HG02588 (cell line): Measurements from ENCODE around the gene CHAMP1.

Source experiments
- ATAC-seq: cut with Tn5 transposase; IDR thresholded peaks from one replicate; pipeline ENCODE4 v1.9.1; 2021; ENCODE audit warnings: mild to moderate bottlenecking, moderate library complexity; ENCODE audit not compliant: unreplicated experiment

CHAMP1 gene, protein sequence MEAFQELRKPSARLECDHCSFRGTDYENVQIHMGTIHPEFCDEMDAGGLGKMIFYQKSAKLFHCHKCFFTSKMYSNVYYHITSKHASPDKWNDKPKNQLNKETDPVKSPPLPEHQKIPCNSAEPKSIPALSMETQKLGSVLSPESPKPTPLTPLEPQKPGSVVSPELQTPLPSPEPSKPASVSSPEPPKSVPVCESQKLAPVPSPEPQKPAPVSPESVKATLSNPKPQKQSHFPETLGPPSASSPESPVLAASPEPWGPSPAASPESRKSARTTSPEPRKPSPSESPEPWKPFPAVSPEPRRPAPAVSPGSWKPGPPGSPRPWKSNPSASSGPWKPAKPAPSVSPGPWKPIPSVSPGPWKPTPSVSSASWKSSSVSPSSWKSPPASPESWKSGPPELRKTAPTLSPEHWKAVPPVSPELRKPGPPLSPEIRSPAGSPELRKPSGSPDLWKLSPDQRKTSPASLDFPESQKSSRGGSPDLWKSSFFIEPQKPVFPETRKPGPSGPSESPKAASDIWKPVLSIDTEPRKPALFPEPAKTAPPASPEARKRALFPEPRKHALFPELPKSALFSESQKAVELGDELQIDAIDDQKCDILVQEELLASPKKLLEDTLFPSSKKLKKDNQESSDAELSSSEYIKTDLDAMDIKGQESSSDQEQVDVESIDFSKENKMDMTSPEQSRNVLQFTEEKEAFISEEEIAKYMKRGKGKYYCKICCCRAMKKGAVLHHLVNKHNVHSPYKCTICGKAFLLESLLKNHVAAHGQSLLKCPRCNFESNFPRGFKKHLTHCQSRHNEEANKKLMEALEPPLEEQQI

DNA sequence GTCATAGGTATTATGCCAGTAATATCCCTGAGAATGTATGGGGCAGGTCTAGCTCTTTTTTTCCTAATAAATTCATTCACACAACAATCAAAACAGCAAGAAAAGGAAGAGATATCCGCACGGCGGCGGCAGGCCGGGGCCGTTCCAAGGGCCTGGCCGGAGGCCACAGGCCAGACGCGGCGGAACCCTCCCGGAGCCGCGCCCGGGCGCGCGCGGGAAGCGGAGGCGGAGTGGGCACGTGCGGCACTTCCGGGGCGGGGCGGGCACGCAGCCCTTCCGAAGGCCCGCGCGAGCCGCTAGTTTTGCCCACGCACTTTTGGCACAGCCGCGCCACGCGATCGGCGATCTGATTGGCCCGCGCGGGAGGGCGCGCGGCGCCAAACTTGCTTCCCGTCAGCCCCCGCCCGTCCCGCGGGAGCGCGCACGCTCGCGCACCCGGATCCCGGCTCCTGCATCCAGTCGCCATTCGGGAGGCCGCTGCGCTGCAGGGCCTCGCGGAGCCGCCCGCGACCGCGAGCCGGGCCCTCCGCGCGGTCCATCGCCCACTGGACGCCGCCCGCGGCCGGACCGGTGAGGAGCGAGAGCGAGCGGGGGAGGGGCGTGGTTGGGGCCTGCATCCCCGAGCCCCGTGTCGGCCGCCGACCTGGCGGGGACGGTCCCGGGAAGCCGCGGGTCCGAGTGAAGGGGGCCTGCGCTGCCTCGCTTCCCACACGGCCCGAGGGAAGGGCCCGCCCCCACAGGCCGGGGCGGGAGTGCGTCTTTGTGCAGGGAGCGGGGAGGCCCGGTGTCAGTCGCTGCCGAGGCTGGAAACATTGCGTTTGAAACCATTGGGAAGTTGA lies at the start of gene CHAMP1:
Gene CHAMP1 (plus strand): TSS at position 430 of the 839 bp plus-strand sequence. CDS start 9,340 bp downstream, outside the sequence.
- ATAC-seq, result peak; percentile 80

DNA sequence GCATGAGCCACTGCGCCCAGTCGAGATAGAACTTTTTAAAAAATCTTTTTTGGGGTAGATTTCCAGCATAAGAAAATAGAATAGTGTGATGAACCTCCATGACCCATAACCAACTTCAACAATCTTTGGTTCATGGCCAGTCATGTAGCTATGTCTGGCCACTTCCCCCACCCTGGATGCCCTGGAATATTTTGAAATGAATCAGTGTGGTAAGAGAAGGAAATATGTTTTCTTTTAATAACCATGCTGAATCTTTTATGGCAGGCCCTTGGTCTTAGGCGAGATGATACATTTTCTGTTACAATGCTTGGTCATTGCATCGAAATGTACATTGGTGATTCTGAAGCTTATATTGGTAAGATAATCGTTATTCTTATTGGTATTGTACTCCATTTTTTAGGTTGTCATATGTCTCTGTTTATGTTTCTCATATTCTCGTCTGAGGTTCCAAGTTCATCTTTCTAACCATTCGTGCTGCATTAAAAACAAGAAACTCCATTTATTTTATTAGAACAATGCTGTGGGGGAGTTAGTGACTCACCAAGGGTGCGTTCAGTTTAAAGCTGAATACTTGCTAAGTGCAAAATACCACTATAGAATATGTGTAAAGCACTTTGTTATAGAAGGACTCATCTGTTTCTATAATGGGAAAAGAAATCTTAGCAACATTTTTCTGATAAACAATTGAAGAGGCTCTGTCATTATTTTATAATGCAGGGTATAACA lies 49.3 kb upstream of the CHAMP1 start:
- no peak for ATAC-seq

DNA sequence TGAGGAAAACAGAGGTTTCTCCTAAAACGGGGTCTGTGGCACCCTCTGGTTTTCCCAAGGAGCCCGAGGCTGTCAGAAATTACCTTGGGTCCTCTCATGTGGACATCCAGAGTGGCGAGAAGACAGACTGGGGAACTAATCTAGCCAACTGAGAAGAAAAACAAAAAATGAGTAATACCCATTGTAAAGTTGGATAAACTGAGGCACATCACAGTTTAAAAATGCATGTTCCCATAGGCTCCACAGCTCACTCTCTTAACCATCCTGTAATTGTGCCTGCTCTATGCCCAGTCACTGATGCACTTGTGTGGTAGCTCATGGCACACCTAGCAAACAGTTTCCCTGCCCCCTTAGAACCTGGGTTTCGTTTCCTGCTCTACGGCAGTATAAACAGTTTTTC lies 48.1 kb upstream of the CHAMP1 start:
- ATAC-seq, result no peak

DNA sequence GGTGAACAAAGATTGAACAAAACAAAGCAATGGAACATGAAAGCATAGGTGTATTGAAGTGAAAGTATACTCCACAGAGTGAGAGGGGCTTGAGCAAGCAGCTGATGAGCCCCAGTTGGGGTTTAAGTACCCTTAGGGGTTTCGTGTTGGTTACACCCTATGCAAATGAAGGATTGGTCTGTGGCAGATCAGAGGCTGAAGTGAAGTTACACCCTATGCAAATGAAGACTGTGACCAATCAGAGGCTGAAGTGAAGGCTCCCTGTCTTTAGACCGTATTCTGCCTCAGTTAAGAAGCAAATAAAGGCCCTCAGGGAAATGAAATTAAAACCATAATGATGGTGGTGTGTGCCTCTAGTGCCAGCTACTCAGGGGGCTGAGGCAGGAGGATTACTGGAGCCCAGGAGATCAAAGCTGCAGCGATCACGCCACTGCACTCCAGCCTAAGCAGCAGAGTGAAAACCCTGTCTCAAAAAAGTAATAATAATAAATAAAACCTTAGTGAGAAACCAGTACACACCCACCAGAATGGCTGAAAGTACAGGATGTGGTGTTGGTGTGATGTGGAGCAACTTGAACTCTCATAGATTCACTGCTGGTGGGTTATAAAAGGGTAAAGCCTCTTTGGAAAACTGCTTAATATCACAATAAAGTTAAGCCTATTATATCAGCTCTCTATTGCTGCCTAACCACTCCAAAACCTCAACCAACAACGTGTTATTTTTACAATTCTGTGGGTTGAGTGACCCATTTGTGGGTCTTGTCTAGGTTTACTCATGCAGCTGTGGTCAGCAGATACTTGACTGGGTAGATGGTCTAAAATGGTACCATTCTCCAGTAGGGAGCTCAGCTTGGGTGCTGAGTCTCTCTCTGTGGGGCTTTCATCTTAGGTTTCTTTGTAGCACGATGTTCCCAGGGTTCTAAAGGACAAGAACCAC lies 45.7 kb upstream of the CHAMP1 start:
- ATAC-seq, result no peak

DNA sequence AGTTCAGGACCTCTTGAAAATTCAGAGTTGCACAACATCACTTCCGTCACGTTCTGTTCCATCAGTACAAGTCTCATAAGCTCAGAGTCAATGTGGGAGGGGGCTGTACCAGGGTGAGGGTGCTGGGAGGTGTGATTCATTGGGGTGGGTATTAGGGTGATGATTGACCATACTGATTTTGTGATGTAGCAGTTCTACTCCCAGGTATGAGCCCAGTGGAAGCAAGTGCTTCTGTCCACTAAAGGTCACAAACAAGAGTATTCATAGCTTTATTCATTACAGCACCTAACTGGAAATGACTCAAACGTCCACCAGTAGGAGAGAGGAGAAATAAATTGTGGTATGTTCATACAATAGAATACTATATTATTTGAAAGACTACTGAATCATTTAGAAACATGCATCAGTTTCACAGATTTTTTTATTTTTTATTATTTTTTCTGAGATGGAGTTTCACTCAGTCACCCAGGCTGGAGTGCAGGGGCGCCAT lies 45.0 kb upstream of the CHAMP1 start:
- no peak for ATAC-seq

DNA sequence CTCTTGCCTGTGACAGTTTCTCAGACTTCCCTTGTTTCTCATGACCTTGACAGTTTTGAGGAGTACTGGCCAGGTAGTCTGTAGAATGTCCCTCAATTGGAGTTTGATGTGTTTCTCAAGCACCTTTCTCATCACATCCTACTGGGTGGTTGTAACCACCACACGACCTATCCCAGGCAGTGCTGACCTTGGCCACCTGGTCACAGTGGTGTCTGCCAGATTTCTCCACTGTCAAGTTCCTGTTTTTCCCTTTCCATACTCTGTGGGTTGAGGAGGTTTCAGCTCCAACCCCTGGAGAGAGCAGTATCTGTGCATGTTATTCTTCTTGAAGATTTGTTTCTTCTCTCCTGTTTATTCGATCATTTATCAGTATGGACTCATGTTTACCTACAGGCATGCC lies 41.3 kb upstream of the CHAMP1 start:
- no peak for ATAC-seq

DNA sequence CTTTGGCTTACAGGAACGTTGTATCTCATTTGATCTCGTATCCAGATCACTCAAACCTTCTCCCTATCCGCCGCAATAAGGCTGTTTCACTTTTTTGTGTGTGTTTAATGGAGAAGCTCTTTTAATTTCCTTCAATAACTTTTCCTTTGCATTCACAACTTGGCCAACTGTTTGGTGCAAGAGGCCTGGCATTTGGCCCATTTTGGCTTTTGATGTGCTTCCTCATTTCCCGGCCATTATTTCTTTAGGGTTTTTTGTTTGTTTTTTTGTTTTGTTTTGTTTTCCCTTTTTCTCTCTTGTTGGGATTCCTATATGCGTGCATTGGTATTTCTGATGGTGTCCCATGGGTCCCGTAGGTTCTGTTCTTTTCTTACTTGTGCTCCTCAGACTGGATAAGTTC lies 39.0 kb upstream of the CHAMP1 start:
- ATAC-seq, result no peak

DNA sequence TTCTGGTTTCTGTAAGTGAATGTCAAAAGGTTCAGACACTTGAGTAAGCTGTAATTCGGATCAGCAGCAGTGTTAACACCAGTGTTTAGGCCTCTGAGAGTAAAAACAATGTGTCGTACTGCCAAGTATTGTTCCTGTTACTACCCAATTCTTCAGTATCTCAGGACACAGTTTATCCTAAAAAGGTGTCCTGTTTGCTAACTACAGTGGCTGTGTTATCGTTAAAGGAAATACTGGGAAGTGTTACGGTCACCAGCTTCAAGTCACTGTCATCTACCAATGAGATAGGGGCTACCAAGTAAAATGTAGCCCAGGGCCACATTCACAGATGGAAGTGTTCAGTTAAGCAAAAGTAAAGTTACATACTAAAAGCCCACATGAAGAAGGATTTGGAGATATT lies 35.2 kb upstream of the CHAMP1 start:
- no peak for ATAC-seq

DNA sequence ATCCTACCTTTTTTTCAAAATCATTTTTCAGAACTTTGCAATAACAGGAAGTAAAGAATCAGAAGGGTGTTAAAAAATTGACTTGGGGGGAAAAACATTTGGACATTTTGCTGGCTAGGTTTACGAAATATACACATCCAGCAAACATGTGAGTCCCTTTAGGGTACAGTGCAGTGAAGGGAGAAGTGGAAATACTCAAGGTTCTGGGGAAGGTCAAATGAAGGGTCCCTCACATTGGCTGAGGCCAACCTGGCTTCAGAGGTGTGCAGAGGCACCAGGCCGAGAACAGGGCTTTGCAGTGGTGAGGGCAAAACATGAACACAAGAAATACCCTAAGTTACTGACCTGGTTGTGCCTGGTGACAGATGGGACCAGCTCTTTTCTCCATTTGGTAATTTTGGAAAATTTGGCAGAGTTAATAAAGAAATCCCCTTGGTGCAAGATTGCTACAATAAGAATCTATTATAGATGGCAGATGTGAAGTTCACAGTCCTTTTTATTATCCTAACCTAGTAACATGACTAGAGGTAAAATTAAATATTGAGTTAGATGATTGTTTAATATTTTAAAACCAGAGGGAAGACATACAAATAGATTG lies 34.4 kb upstream of the CHAMP1 start:
- ATAC-seq, result no peak

DNA sequence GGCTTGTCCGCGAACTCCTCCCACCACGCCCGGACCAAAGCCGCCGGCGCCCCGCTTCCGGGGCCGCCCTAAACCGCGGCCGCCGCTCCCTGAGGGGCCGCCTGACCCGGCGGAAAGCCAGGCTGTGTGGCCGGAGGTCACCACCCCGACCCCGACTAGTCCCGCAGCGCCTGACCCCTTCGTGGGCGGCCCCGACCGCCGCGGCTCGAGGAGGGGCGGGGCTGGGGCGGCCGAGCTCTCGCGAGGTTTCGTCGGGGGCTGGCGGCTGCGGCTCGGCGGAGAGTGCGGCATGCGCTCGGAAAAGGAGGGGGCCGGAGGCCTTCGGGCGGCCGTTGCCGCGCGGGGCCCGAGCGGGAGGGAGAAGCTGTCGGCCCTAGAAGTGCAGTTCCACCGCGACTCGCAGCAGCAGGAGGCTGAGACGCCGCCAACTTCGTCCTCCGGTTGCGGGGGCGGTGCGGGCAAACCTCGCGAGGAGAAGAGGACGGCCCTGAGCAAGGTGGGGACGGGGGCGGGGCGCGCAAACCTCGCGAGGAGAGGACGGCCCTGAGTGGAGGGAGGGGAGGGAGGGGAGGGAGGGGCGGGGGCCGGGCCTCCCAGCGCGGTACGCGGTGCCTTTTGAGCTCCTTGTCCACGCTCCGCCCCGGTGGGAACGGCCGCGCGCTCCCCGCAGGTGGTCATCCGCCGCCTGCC lies 32.8 kb upstream of the CHAMP1 start, which contains the start of gene UPF3A:
Gene UPF3A (plus strand): TSS at position 251 of the 690 bp plus-strand sequence. CDS start 39 bp downstream, at position 290.
- peak; percentile 73 for ATAC-seq

DNA sequence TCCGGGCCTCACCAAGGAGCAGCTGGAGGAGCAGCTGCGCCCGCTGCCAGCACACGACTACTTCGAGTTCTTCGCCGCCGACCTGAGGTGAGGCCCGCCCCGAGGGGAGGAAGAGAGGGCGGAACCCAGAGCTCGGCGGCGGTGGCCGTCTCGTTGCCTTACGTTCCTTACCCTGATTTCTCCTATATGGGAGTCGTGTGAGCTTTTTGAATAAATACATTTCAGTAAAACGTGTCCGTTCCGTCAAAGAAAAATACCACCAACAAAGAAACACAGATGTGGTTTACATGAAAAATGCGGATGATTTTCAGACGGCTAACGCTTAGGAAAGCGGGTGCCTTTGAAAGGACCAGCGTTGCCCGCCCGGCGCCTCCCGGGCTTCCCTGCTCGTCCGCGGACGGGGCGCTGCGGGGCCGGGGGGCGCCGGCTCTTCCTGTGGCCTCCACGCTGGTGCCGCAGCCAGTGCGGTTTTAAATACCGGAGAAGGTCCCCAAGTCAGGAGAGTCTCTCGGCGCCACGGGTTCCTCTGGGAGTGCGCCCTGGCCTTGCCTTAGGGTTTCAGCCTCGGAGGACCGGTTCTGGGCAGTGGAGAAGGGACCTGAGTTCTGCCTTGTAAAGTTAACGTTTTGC lies 32.1 kb upstream of the CHAMP1 start:
- peak; percentile 48 for ATAC-seq

DNA sequence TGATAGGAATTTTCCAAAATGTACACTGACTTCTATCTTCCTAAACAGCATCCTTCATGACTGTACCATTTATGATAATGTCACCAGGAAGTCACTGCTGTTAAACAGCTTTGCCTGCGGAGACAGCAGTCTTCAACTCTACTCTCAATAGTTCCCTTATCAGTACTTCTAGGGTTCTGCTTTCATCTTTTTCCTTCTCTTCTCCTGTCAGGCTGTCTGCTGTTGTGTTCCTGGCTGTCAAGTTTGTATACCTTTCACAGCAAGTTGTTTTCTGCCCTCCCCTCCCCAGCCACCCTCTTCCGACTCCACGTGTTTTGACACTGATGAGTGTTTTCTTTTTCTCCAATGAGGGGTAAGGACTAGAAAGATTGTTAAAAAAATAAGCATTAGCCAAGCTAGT lies 30.7 kb upstream of the CHAMP1 start:
- ATAC-seq, result no peak

DNA sequence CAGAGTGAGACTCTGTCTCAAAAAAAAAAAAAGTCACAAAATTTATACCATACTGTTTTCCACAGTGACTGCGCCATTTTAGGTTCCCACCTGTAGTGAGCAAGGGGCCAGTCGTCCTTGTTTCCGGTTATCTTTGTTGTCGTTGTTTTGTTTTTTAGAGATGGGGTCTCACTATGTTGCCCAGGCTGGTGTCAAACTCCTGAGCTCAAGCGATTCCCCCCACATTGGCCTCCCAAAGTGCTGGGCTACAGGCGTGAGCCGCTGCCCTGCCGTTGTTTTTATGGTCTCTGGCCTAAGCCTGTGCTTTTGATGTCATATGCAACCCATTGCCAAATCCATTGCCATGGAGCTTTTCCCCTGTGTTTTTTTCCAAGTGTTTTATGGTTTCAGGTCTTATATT lies 29.6 kb upstream of the CHAMP1 start:
- ATAC-seq, result no peak

DNA sequence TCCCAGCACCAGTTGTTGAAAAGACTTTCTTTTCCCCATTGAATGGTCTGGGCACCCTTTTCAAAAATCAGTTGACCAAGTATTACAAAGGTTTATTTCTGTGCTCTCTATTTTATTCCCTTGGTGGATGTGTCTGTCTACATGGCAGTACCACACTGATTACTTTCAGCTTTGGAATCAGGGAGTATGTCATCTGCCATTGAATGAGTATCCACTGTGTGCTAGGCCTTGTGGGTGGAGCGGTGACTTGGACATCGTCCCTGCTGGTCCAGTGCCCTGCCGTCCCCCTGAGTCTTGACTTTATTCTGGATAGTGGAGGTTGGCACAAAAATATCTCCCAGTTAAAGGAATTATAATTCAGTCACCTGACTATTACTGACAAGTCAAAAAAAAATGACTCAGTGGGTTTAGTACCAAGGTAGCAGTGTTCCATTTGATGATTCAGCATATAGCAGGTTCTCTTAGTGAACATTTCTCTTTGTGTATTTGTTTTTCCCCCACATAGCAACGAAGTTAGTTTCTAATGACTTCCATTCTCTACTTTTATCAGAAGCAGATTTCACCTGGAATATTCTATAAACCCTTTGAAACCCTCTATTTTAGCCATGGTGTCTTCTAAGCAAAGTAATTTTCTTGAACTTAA lies 29.0 kb upstream of the CHAMP1 start:
- no peak for ATAC-seq

DNA sequence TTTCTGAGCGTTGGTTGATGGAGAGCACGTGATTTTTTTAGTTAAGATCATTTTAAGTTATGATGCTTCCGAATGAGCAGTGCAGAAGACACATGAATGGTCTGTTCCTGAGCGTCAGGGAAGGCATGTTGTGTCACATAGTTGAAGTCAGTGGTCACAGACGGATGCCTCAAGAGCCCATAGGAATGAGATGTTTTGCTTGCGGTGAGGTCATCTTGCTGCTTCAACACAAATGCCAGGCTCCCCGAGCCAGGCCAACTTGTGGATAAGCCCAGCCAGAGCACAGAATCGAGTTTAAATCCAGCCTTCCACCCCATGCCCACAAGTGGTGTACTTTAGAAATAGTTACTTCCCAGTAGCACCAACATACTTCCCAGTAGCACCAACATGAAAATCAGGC lies 27.5 kb upstream of the CHAMP1 start:
- no peak for ATAC-seq

DNA sequence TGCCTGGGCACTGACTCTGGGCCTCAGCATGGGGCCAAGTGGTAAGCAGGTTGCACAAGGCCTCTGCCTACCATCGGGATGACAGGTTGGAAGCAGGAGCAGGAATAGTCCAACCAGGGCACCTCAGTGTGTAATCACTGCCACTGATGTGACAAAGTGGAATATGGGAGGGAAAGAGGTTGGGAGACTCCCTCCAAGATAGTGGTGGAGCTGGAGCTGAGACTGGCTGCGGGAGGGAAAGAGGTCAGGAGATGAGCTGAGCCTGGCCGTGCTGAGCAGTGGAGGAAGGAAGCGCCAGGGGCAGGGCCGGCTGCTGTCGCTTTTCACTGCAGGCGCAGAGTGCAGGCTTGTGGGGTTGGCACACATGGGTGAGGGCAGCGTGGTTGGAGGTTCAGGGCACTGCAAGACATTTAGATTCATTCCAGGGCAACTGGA lies 26.1 kb upstream of the CHAMP1 start:
- ATAC-seq, result no peak

DNA sequence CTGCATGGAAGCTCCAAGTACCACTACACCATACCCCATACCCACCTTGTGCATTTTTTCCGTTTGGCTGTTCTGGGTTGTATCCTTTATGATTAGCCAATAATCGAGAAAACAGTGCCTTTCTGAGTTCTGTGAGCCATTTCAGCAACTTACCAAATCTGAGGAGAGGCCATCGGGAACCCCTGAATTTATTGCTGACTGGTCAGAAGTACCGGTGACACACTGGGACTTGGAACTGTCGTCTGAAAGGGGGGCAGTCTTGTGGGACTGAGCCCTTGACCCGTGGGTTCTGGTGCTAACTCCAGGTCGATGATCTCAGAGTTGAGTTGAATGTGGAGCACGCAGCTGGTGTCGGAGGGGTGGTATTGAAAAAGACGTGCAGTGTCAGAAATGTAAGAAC lies 17.9 kb upstream of the CHAMP1 start:
- ATAC-seq, result no peak
